Keratinocyte (primary cell): ENCODE results near the gene FGGY.

ENCODE experiments used
- CTCF ChIP-seq, 3 experiments: IDR thresholded peaks in 1 of 3; conservative IDR thresholded peaks in 1 of 3; optimal IDR thresholded peaks in 1 of 3; 2 replicates in 2 of 3; 3 replicates in 1 of 3; pipeline versions ENCODE3 to v1.5.1; 2011; ENCODE audit warnings: low read length in 3 of 3, mild to moderate bottlenecking in 3 of 3, moderate library complexity in 2 of 3, control low read depth in 1 of 3, inconsistent platforms in 1 of 3; ENCODE audit not compliant: insufficient read depth in 2 of 3; ENCODE audit errors: extremely low read depth in 1 of 3
- EZH2 ChIP-seq: IDR thresholded peaks from one replicate; pipeline ENCODE4 v1.6.1; 2012; ENCODE audit warnings: inconsistent platforms, mild to moderate bottlenecking, low read length, moderate library complexity

- TF ChIP-seq CTCF (optimal IDR thresholded peaks at IDR 0.05 in 1 of 3, IDR thresholded peaks at IDR 0.05 in 1 of 3, conservative IDR thresholded peaks at IDR 0.05 in 1 of 3; ENCODE audit: extremely low read depth in 1 of 3, insufficient read depth in 2 of 3, low read length in 3 of 3): no peak
- no peak for TF ChIP-seq EZH2
Observed at GRCh38 chr1:59249396-59250137, 47.3 kb upstream of the FGGY start.
